Natural killer cell (primary cell): ENCODE measurements around the gene PRRT1. TPM values are rescaled to one million over a fixed set of nuclear protein-coding genes. Genes with fewer than 3 reads are reported as not detected.

Experiments used
- ATAC-seq, 3 donors: fragments of 150-1000 bp in 2 of 3; fragments of 200-7000 bp in 1 of 3; cut with Tn5 transposase; 1 replicate in 1 of 3; 2 replicates in 2 of 3; pipeline ENCODE4 v1.10.0; 2021; ENCODE audit warnings: mild to moderate bottlenecking in 2 of 3, moderate library complexity in 2 of 3
- DNase-seq, 2 donors: peaks; one replicate each; pipeline versions ENCODE4 v3.0.0 to v3.0.0-alpha.2; 2013 to 2021; ENCODE audit warnings: mixed read lengths in 1 of 2
- H3K27ac ChIP-seq: one replicate; pipeline ENCODE4 v1.5.1; 2013; ENCODE audit warnings: mild to moderate bottlenecking, low read length
- H3K27me3 ChIP-seq: one replicate; pipeline ENCODE4 v1.6.1; 2013; ENCODE audit warnings: low read length; ENCODE audit not compliant: control insufficient read depth, insufficient read depth
- H3K36me3 ChIP-seq: one replicate; pipeline ENCODE4 v1.6.1; 2013; ENCODE audit warnings: low read length; ENCODE audit not compliant: control insufficient read depth, insufficient read depth
- H3K4me1 ChIP-seq: one replicate; pipeline ENCODE4 v1.6.1; 2013; ENCODE audit warnings: low read length; ENCODE audit not compliant: control insufficient read depth, insufficient read depth
- H3K4me3 ChIP-seq: one replicate; pipeline ENCODE4 v1.5.1; 2013; ENCODE audit warnings: low read length
- H3K9me3 ChIP-seq: one replicate; pipeline ENCODE4 v1.6.1; 2013; ENCODE audit warnings: low read length; ENCODE audit not compliant: control insufficient read depth, insufficient read depth
- H3K27ac Mint-ChIP-seq, 2 donors: one replicate each; pipeline ENCODE4 v1.8.0; 2022; ENCODE audit warnings: mild to moderate bottlenecking in 2 of 2, mixed read lengths in 2 of 2, moderate library complexity in 1 of 2
- H3K27me3 Mint-ChIP-seq, 2 donors: one replicate each; pipeline ENCODE4 v1.8.0; 2022; ENCODE audit warnings: low read depth in 2 of 2, mixed read lengths in 2 of 2
- H3K36me3 Mint-ChIP-seq: one replicate; pipeline ENCODE4 v1.8.0; 2022; ENCODE audit warnings: mixed read lengths
- H3K4me1 Mint-ChIP-seq, 2 donors: one replicate each; pipeline ENCODE4 v1.8.0; 2022; ENCODE audit warnings: mixed read lengths in 2 of 2
- H3K4me3 Mint-ChIP-seq: one replicate; pipeline ENCODE4 v1.8.0; 2022; ENCODE audit warnings: mild to moderate bottlenecking, moderate library complexity, mixed read lengths
- H3K9me3 Mint-ChIP-seq, 2 donors: one replicate each; pipeline ENCODE4 v1.8.0; 2022; ENCODE audit warnings: mixed read lengths in 2 of 2
- CTCF ChIP-seq: fragments of 200-600 bp; IDR thresholded peaks from one replicate; pipeline ENCODE4 v1.8.0; 2022; ENCODE audit warnings: antibody characterized with exemption
- WGBS: methylation state at CpG from one replicate; pipeline ENCODE4 v1.1.7; 2013; ENCODE audit warnings: missing lambda C conversion rate; ENCODE audit not compliant: insufficient coverage; 5-methylcytosine and 5-hydroxymethylcytosine counted together
- intact Hi-C: fragments of 100-400 bp; cut with micrococcal nuclease; formaldehyde crosslinking; loops from one replicate; pipeline ENCODE4 v1.14.2; 2022
- total RNA-seq, 4 donors: library from RNA; stranded (reverse); fragments of 120-200 nt in 1 of 4; gene quantifications; one replicate each; pipeline versions ENCODE4 v1.2.3 to v1.2.4, GENCODE V29; 2013 to 2022

The PRRT1 gene
- total RNA-seq, 3 donors from 2014 or later (not counting 1 experiment from before 2014, with no cell fraction given) = 0.38 to 0.63 (median 0.54) TPM

GRCh38 chr6:32190054-32190851, 38.5 kb upstream of the PRRT1 start, which contains the start of gene PBX2:
Gene PBX2 (minus strand): TSS chr6:32190202. CDS start chr6:32189915, 287 bp downstream.
- peak within 1 kb of the TSS; percentile 99 for H3K27ac Mint-ChIP-seq
- DNase-seq = peak; percentile 61 to 91
- intact Hi-C loops = loop anchor here (1.0 to 10.0 kb wide), 2 partner anchors 12 to 215 kb away; partner anchors contain the start of genes DXO and RNF5
- Histone ChIP-seq H3K27ac (peak within 1 kb of the TSS; percentile 99), H3K36me3 (peaks cover 27% of the 10 kb centered on the region), H3K9me3 (no peaks in the 10 kb centered on the region), H3K27me3 (no peaks in the 10 kb centered on the region), H3K4me1 (peaks cover 81% of the 10 kb centered on the region), H3K4me3 (peak within 1 kb of the TSS; percentile 69)
- peak; percentile 73 to 86 (median 76) for ATAC-seq
- peak within 1 kb of the TSS; percentile 94 for H3K4me3 Mint-ChIP-seq
- H3K9me3 Mint-ChIP-seq = no peaks in the 10 kb centered on the region
- H3K27me3 Mint-ChIP-seq = no peaks in the 10 kb centered on the region
- under 1% methylated on average over 16 of the region's 23 CpGs for WGBS
- peaks cover 64 to 86% of the 10 kb centered on the region in 2 donors for H3K4me1 Mint-ChIP-seq
- TF ChIP-seq CTCF = no peak
- peaks cover 19% of the 10 kb centered on the region for H3K36me3 Mint-ChIP-seq

GRCh38 chr6:32189742-32190053, 38.0 kb upstream of the PRRT1 start:
- H3K27me3 ChIP-seq = no peaks in the 10 kb centered on the region
- H3K9me3 ChIP-seq = no peaks in the 10 kb centered on the region
- peaks cover 27% of the 10 kb centered on the region for H3K36me3 ChIP-seq
- H3K4me1 Mint-ChIP-seq = peaks cover 58 to 81% of the 10 kb centered on the region in 2 donors
- H3K4me3 Mint-ChIP-seq = peak overlapping the region; percentile 88
- H3K27ac ChIP-seq = peak overlapping the region; percentile 99
- peaks cover 75% of the 10 kb centered on the region for H3K4me1 ChIP-seq
- no peaks in the 10 kb centered on the region for H3K27me3 Mint-ChIP-seq
- peak overlapping the region; percentile 69 for H3K4me3 ChIP-seq
- ATAC-seq = no peak
- peak overlapping the region; percentile 99 for H3K27ac Mint-ChIP-seq
- intact Hi-C loops = loop anchor here (1.0 to 10.0 kb wide), 2 partner anchors 11 to 215 kb away; partner anchors contain the start of genes DXO and RNF5
- WGBS = 0% methylated on average over 13 of the region's 23 CpGs
- peaks cover 19% of the 10 kb centered on the region for H3K36me3 Mint-ChIP-seq
- H3K9me3 Mint-ChIP-seq = no peaks in the 10 kb centered on the region
- no peak for TF ChIP-seq CTCF
- DNase-seq = no peak

GRCh38 chr6:32189069-32189741, 37.5 kb upstream of the PRRT1 start:
- peaks cover 29% of the 10 kb centered on the region for H3K36me3 ChIP-seq
- Mint-ChIP-seq H3K36me3 (peaks cover 19% of the 10 kb centered on the region), H3K4me3 (peak overlapping the region; percentile 88)

More at GRCh38 chr6:32189069-32189741, 37.5 kb upstream of the PRRT1 start:
- Histone ChIP-seq H3K4me3 (peak overlapping the region; percentile 69), H3K9me3 (no peaks in the 10 kb centered on the region), H3K27ac (peak overlapping the region; percentile 99), H3K4me1 (peaks cover 70% of the 10 kb centered on the region), H3K27me3 (no peaks in the 10 kb centered on the region)
- intact Hi-C loops = no loop called here
- DNase-seq (no peak), ATAC-seq (no peak)
- no peaks in the 10 kb centered on the region for H3K27me3 Mint-ChIP-seq
- no peaks in the 10 kb centered on the region for H3K9me3 Mint-ChIP-seq
- WGBS = 3% methylated on average over 10 of the region's 10 CpGs
- H3K27ac Mint-ChIP-seq = peak overlapping the region; percentile 99
- H3K4me1 Mint-ChIP-seq = peaks cover 53 to 77% of the 10 kb centered on the region in 2 donors
- no peak for TF ChIP-seq CTCF
